HepG2 (cell line): ENCODE results near the gene DAAM2. TPM values are rescaled to one million over a fixed set of nuclear protein-coding genes. Genes with fewer than 3 reads are reported as not detected.

Experiments used
- ATAC-seq: fragments of 200-7000 bp; cut with Tn5 transposase; 3 replicates; pipeline ENCODE4 v1.9.1; 2020; ENCODE audit warnings: mild to moderate bottlenecking, moderate library complexity
- BruUV-seq: library from RNA; stranded (reverse); fragments of 400-500 nt; replicated peaks from 2 replicates; lab custom pipeline; 2021; lab: Mats Ljungman, UMichigan
- CTCF ChIA-PET: fragments of 300-600 bp; formaldehyde crosslinking; extraction: SDS; loops from one replicate; lab custom pipeline; 2021; ENCODE audit warnings: low total read pairs, inconsistent platforms, low intra/inter-chr PET ratio; lab: Yijun Ruan, JAX
- POLR2A ChIA-PET: fragments of 350-600 bp; sonication (Branson Sonifier 250); formaldehyde crosslinking; loops from one replicate; lab custom pipeline; 2020; ENCODE audit warnings: antibody characterized with exemption, inconsistent platforms; lab: Yijun Ruan, JAX
- DNase-seq: peaks from one replicate; pipeline ENCODE4 v3.0.0-alpha.2; 2015; ENCODE audit warnings: low spot score
- FAIRE-seq: peaks from 3 replicates; lab custom pipeline; 2011; peaks lifted over from hg19 to GRCh38; lab: Jason Lieb, UNC
- H2AFZ ChIP-seq: one replicate; pipeline ENCODE4 v1.6.1; 2011; ENCODE audit warnings: low read length, inconsistent platforms
- H3K27ac ChIP-seq: fragments of 300-600 bp; 3 replicates; pipeline ENCODE4 v1.8.0; 2011; ENCODE audit warnings: mixed run types, mild to moderate bottlenecking, mixed read lengths, low read length, inconsistent platforms; ENCODE audit not compliant: insufficient read depth; ENCODE audit errors: extremely low read length
- H3K27me3 ChIP-seq, 2 experiments: fragments of 200-600 bp in 1 of 2; 2 replicates in 1 of 2; 3 replicates in 1 of 2; pipeline versions ENCODE4 v1.6.0 to v1.8.0; 2011; ENCODE audit warnings: low read length in 2 of 2, mild to moderate bottlenecking in 2 of 2, moderate library complexity in 2 of 2, inconsistent platforms in 1 of 2; ENCODE audit not compliant: insufficient read depth in 2 of 2, control insufficient read depth in 1 of 2
- H3K36me3 ChIP-seq, 2 experiments: fragments of 200-600 bp in 1 of 2; replicated peaks in 1 of 2; 2 replicates in 1 of 2; 3 replicates in 1 of 2; pipeline versions ENCODE4 v1.5.1 to v1.8.0; 2011; ENCODE audit warnings: low read length in 2 of 2, inconsistent platforms in 1 of 2; ENCODE audit not compliant: insufficient read depth in 2 of 2, control insufficient read depth in 1 of 2
- H3K4me1 ChIP-seq: 2 replicates; pipeline ENCODE4 v1.5.1; 2012; ENCODE audit warnings: low read length, inconsistent platforms; ENCODE audit not compliant: insufficient read depth
- H3K4me2 ChIP-seq: 2 replicates; pipeline ENCODE4 v1.6.0; 2011; ENCODE audit warnings: low read depth, low read length, inconsistent platforms
- H3K4me3 ChIP-seq, 3 experiments: fragments of 200-600 bp in 1 of 3; sonication (generic), shearing (Covaris generic) in 1 of 3; replicated peaks in 1 of 3; 2 replicates each; pipeline ENCODE4 v1.5.1; 2011 to 2016; ENCODE audit warnings: low read length in 3 of 3, inconsistent platforms in 2 of 3, low read depth in 2 of 3, mild to moderate bottlenecking in 2 of 3, control low read depth in 1 of 3, mixed read lengths in 1 of 3; ENCODE audit not compliant: insufficient read depth in 1 of 3
- H3K79me2 ChIP-seq: one replicate; pipeline ENCODE4 v1.6.1; 2011; ENCODE audit warnings: low read length, inconsistent platforms; ENCODE audit not compliant: insufficient read depth
- H3K9ac ChIP-seq: 2 replicates; pipeline ENCODE4 v1.6.0; 2011; ENCODE audit warnings: mild to moderate bottlenecking, low read depth, low read length, inconsistent platforms; ENCODE audit not compliant: insufficient read depth
- H3K9me3 ChIP-seq: 2 replicates; pipeline ENCODE4 v1.5.1; 2012; ENCODE audit warnings: mild to moderate bottlenecking, low read length
- H4K20me1 ChIP-seq: 2 replicates; pipeline ENCODE4 v1.6.0; 2011; ENCODE audit warnings: inconsistent platforms, mild to moderate bottlenecking, low read length, moderate library complexity; ENCODE audit not compliant: insufficient read depth
- ARID2 ChIP-seq: sonication (generic); formaldehyde crosslinking; IDR thresholded peaks from 2 replicates; pipeline ENCODE4 v1.8.1; 2022; ENCODE audit warnings: mild to moderate bottlenecking, missing genetic modification reagents, borderline replicate concordance
- CHCHD3 ChIP-seq: sonication (generic); formaldehyde crosslinking; IDR thresholded peaks from 2 replicates; pipeline ENCODE4 v1.8.0; 2022; ENCODE audit warnings: mild to moderate bottlenecking, missing genetic modification reagents, moderate library complexity
- NFIC ChIP-seq: IDR thresholded peaks from 2 replicates; pipeline ENCODE4 v1.6.1; 2012; ENCODE audit warnings: mild to moderate bottlenecking, low read length, inconsistent platforms
- RORA ChIP-seq: sonication (generic); formaldehyde crosslinking; IDR thresholded peaks from 2 replicates; pipeline ENCODE4 v1.5.0; 2020; ENCODE audit warnings: mild to moderate bottlenecking, missing genetic modification reagents, moderate library complexity
- SATB2 ChIP-seq: sonication (generic); formaldehyde crosslinking; IDR thresholded peaks from 2 replicates; pipeline ENCODE4 v1.5.0; 2020; ENCODE audit warnings: missing genetic modification reagents
- SP4 ChIP-seq: sonication (generic); formaldehyde crosslinking; IDR thresholded peaks from 2 replicates; pipeline ENCODE4 v1.8.1; 2023; ENCODE audit warnings: mild to moderate bottlenecking, missing genetic modification reagents
- SRY ChIP-seq: sonication (generic); formaldehyde crosslinking; IDR thresholded peaks from 2 replicates; pipeline ENCODE4 v1.8.0; 2022; ENCODE audit warnings: mild to moderate bottlenecking, missing genetic modification reagents
- ZBTB7B ChIP-seq: sonication (generic); formaldehyde crosslinking; IDR thresholded peaks from 2 replicates; pipeline ENCODE4 v1.4.0; 2020; ENCODE audit warnings: missing genetic modification reagents
- ZNF737 ChIP-seq: sonication (generic); formaldehyde crosslinking; IDR thresholded peaks from 2 replicates; pipeline ENCODE4 v1.5.0; 2020; ENCODE audit warnings: missing genetic modification reagents, mild to moderate bottlenecking, borderline replicate concordance
- ZNF841 ChIP-seq: sonication (generic); formaldehyde crosslinking; IDR thresholded peaks from 2 replicates; pipeline ENCODE4 v1.8.1; 2023; ENCODE audit warnings: missing genetic modification reagents, borderline replicate concordance
- WGBS: methylation state at CpG from one replicate; pipeline ENCODE4 v1.1.6; 2017; ENCODE audit warnings: low lambda C conversion rate; 5-methylcytosine and 5-hydroxymethylcytosine counted together
- in situ Hi-C: cut with HindIII; loops from 2 replicates; pipeline ENCODE4 v1.10.0; 2017; ENCODE audit warnings: low pct_unique_long_range_greater_than_20kb; ENCODE audit not compliant: extremely low pct_ligation_motif_present
- intact Hi-C: fragments of 100-400 bp; cut with micrococcal nuclease; formaldehyde crosslinking; loops from one replicate; pipeline ENCODE4 v1.10.0; 2022; ENCODE audit not compliant: unreplicated experiment
- polyA plus RNA-seq, 8 experiments: library from polyadenylated mRNA; depleted of rRNA in 3 of 8; stranded (reverse) in 7 of 8; unstranded in 1 of 8; fragments of >200 nt; fragmentation: Illumina TruSeq in 4 of 8; extraction: Trizol in 4 of 8; gene quantifications; 2 replicates each; pipeline versions ENCODE4 v1.2.1 to v1.2.3, GENCODE V29; 2011 to 2016; ENCODE audit warnings: low read depth in 4 of 8, missing spikeins in 1 of 8, mixed read lengths in 1 of 8; ENCODE audit not compliant: insufficient read depth in 1 of 8
- total RNA-seq, 5 experiments: library from RNA; depleted of rRNA; stranded (reverse); fragments of >200 nt; fragmentation: Illumina TruSeq; extraction: Trizol; gene quantifications; 2 replicates each; pipeline ENCODE4 v1.2.3, GENCODE V29; 2016; ENCODE audit warnings: low read depth in 1 of 5
- TF ChIP-seq, protein P1 (sequence below): sonication (generic); formaldehyde crosslinking; IDR thresholded peaks from 2 replicates; pipeline ENCODE4 v1.5.0; 2020; ENCODE audit warnings: mild to moderate bottlenecking, missing genetic modification reagents
- TF ChIP-seq, protein P2 (sequence below): sonication (generic); formaldehyde crosslinking; IDR thresholded peaks from 2 replicates; pipeline ENCODE4 v1.8.0; 2022; ENCODE audit warnings: mild to moderate bottlenecking, missing genetic modification reagents, moderate library complexity

DAAM2 gene
- total and polyA plus RNA-seq, 2 of the 13 experiments (the other 11 are each of a cell fraction or from before 2014, with no cell fraction given): 0.01 TPM; not detected in 1

- ATAC-seq (no peak), FAIRE-seq (no peak), DNase-seq (no peak)
- H3K79me2 ChIP-seq: no peaks in the 10 kb centered on the region
- no peak overlapping the region for H3K4me2 ChIP-seq
- H3K9ac ChIP-seq: no peak overlapping the region
- H2AFZ ChIP-seq: no peak overlapping the region
- H4K20me1 ChIP-seq: no peaks in the 10 kb centered on the region
- WGBS: 58% methylated on average over 6 of the region's 6 CpGs
- BruUV-seq: no TSS peak
- intact Hi-C loops (no loop called here), in situ Hi-C loops (no loop called here)
- no peaks in the 10 kb centered on the region for H3K9me3 ChIP-seq
- no peak for TF ChIP-seq ZBTB7B (CRISPR knock-in tag)
- no peak for TF ChIP-seq ZNF737 (CRISPR knock-in tag)
- TF ChIP-seq SP4: no peak
- TF ChIP-seq SRY (CRISPR knock-in tag): no peak
- no peak for TF ChIP-seq ZNF841
- TF ChIP-seq, protein P1, sequence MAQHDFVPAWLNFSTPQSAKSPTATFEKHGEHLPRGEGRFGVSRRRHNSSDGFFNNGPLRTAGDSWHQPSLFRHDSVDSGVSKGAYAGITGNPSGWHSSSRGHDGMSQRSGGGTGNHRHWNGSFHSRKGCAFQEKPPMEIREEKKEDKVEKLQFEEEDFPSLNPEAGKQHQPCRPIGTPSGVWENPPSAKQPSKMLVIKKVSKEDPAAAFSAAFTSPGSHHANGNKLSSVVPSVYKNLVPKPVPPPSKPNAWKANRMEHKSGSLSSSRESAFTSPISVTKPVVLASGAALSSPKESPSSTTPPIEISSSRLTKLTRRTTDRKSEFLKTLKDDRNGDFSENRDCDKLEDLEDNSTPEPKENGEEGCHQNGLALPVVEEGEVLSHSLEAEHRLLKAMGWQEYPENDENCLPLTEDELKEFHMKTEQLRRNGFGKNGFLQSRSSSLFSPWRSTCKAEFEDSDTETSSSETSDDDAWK: no peak
- no peak for TF ChIP-seq NFIC
- no peak for TF ChIP-seq RORA (CRISPR knock-in tag)
- no peak for TF ChIP-seq ARID2 (CRISPR knock-in tag)
- no peak for TF ChIP-seq SATB2 (CRISPR knock-in tag)
- TF ChIP-seq, protein P2, sequence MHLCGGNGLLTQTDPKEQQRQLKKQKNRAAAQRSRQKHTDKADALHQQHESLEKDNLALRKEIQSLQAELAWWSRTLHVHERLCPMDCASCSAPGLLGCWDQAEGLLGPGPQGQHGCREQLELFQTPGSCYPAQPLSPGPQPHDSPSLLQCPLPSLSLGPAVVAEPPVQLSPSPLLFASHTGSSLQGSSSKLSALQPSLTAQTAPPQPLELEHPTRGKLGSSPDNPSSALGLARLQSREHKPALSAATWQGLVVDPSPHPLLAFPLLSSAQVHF (CRISPR knock-in tag): no peak
- TF ChIP-seq CHCHD3 (CRISPR knock-in tag): no peak
- H3K4me3 ChIP-seq: no peak overlapping the region
- no peak overlapping the region for H3K27ac ChIP-seq
- H3K27me3 ChIP-seq: no peaks in the 10 kb centered on the region
- CTCF ChIA-PET: no interaction called here
- POLR2A ChIA-PET: no interaction called here
- H3K4me1 ChIP-seq: peaks cover 22% of the 10 kb centered on the region
- H3K36me3 ChIP-seq: no peaks in the 10 kb centered on the region
Observed at GRCh38 chr6:39941138-39941537, 149.0 kb downstream of the DAAM2 start.
